OCI-LY1 (cell line): ENCODE measurements around the gene SCNM1.

Source experiments
- EZH2 ChIP-seq: fragments of 200-600 bp; sonication (generic), shearing (Covaris generic); IDR thresholded peaks from 2 replicates; pipeline ENCODE4 v1.8.0; 2017; ENCODE audit warnings: borderline replicate concordance, mixed run types, mild to moderate bottlenecking, antibody characterized with exemption, low read length, moderate library complexity, mixed read lengths
- TF ChIP-seq, protein P1 (sequence below): fragments of 200-600 bp; sonication (generic), shearing (Covaris generic); IDR thresholded peaks from 2 replicates; pipeline ENCODE4 v1.5.1; 2017; ENCODE audit warnings: mild to moderate bottlenecking, antibody characterized with exemption, low read length, moderate library complexity, mixed read lengths

DNA sequence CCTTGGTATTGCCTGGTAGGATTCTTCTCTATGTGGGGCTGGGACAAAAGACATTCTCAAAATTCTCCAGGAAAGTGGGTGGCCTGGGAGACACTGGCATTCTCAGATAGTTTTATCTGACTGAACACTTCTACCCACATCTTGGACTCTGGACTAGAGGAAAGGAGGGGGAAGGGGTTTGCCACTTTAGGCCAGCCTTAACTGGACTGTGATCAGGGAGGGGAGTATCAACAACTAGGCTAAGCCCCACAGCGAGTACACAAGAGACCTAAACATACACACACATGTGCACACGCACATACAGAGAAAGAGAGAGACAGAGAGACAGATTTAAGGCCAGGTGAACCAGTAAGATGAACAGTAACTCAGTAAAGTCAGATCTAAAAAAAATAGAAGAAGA lies 18.3 kb upstream of the SCNM1 start:
- TF ChIP-seq, protein P1, sequence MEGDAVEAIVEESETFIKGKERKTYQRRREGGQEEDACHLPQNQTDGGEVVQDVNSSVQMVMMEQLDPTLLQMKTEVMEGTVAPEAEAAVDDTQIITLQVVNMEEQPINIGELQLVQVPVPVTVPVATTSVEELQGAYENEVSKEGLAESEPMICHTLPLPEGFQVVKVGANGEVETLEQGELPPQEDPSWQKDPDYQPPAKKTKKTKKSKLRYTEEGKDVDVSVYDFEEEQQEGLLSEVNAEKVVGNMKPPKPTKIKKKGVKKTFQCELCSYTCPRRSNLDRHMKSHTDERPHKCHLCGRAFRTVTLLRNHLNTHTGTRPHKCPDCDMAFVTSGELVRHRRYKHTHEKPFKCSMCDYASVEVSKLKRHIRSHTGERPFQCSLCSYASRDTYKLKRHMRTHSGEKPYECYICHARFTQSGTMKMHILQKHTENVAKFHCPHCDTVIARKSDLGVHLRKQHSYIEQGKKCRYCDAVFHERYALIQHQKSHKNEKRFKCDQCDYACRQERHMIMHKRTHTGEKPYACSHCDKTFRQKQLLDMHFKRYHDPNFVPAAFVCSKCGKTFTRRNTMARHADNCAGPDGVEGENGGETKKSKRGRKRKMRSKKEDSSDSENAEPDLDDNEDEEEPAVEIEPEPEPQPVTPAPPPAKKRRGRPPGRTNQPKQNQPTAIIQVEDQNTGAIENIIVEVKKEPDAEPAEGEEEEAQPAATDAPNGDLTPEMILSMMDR = no peak
- TF ChIP-seq EZH2 = no peak
